DND-41 (cell line): ENCODE measurements around the gene TMEM165.

Source experiments
- EZH2 ChIP-seq: IDR thresholded peaks from 3 replicates; pipeline ENCODE4 v1.6.1; 2012; ENCODE audit warnings: borderline replicate concordance, low read depth, mild to moderate bottlenecking, moderate library complexity, low read length, inconsistent platforms; ENCODE audit not compliant: severe bottlenecking
- TF ChIP-seq, protein P1 (sequence below): IDR thresholded peaks from 2 replicates; pipeline ENCODE4 v1.5.1; 2012; ENCODE audit warnings: borderline replicate concordance, low read length, moderate library complexity, mild to moderate bottlenecking; ENCODE audit not compliant: poor library complexity, severe bottlenecking; ENCODE audit errors: extremely low read depth

DNA sequence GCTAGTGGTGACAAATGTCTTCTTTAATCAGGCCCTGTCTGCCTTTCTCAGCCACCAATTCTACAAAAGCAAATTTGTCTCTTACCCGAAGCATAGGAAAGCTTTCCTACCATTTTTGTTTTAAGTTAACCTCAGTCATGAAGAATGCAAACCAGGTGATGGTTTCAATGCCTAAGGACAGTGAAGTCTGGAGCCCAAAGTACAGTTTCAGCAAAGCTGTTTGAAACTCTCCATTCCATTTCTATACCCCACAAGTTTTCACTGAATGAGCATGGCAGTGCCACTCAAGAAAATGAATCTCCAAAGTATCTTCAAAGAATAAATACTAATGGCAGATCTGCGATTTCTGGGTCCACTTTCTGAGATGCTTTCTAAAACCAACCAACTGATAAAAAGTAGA is 25.8 kb upstream of the TMEM165 start:
- TF ChIP-seq, protein P1, sequence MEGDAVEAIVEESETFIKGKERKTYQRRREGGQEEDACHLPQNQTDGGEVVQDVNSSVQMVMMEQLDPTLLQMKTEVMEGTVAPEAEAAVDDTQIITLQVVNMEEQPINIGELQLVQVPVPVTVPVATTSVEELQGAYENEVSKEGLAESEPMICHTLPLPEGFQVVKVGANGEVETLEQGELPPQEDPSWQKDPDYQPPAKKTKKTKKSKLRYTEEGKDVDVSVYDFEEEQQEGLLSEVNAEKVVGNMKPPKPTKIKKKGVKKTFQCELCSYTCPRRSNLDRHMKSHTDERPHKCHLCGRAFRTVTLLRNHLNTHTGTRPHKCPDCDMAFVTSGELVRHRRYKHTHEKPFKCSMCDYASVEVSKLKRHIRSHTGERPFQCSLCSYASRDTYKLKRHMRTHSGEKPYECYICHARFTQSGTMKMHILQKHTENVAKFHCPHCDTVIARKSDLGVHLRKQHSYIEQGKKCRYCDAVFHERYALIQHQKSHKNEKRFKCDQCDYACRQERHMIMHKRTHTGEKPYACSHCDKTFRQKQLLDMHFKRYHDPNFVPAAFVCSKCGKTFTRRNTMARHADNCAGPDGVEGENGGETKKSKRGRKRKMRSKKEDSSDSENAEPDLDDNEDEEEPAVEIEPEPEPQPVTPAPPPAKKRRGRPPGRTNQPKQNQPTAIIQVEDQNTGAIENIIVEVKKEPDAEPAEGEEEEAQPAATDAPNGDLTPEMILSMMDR: no peak
- no peak for TF ChIP-seq EZH2
